ENCODE data around the gene LRP3. TPM values are rescaled to one million over a fixed set of nuclear protein-coding genes. Genes with fewer than 3 reads are reported as not detected.
"Not testable (repeated sequence)": the region's sequence is repeated elsewhere in the genome, so short reads cannot be mapped to it uniquely, and the experiment has no call there.

Gene LRP3
- total and polyA plus RNA-seq, 2 of the 13 experiments (the other 11 are each of a cell fraction or from before 2014, with no cell fraction given): 17.6 to 51.6 TPM

DNA sequence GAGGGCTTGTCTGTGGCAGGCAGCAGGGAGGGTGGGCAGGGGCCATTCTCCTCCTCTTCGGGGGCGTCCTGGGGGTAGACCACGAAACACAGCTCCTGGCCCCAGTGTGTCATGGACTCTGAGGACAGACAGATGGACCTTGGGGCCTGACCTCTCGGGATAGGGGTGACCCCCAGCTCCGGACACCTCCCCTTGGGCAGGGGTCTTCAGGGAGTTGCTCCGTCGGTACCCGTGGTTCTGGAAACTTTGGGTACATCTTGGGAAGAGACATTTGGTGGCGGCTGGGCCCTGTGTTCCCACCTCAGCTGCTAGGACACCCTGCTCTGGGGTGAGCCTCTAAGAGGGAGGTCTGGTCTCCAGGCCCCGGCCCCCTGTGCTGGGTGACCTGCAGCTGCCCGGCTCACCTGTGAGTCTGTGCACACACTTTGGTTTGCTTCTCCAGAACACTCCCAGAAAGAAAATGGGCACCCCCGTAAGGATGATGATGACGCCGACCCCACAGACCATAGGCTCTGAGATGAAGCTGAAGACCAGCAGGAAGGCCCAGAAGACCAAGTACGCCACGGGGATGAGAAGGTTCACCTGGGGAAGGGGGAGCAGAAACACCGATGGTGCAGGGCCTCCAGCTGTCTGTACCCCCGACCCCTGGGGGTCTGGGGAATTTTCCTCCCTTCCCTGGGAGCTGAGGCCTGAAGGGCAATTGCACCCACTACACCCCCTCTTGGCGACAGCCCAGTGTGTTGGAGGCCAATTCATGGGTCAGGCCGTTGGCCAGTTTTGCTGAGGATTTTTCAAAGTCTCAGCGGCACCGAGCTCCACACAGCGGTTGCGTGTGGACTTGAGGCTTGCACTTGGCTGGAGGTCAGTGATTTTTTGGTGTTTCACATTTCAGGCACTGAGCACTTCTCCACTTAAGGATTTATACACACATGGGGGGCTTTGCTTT, 15.0 kb downstream of the LRP3 start:
- no TSS peak for BruUV-seq (replicated peaks)
- no peak overlapping the region for H2AFZ ChIP-seq (ENCODE audit: low read length)
- CTCF ChIA-PET (ENCODE audit: low intra/inter-chr PET ratio, low total read pairs): no interaction called here
- no peak for TF ChIP-seq TGIF2 (CRISPR knock-in tag; IDR thresholded peaks at IDR 0.05)
- TF ChIP-seq KLF11 (CRISPR knock-in tag; IDR thresholded peaks at IDR 0.05): no peak
- no peak for TF ChIP-seq ZNF275 (CRISPR knock-in tag; IDR thresholded peaks at IDR 0.05; ENCODE audit: borderline replicate concordance)
- no peak for TF ChIP-seq NFKBIZ (CRISPR knock-in tag; IDR thresholded peaks at IDR 0.05)
- TF ChIP-seq ZNF891 (CRISPR knock-in tag; IDR thresholded peaks at IDR 0.05): no peak
- H3K36me3 ChIP-seq (replicated peaks in 1 of 2; ENCODE audit: control insufficient read depth in 1 of 2, insufficient read depth in 2 of 2, low read length in 2 of 2): peaks cover 6 to 8% of the 10 kb centered on the region in 2 experiments; a peak in 3 of 5 replicates
- no peak for FAIRE-seq
- no peak overlapping the region for H3K9ac ChIP-seq (ENCODE audit: insufficient read depth, low read depth, low read length)
- H3K4me1 ChIP-seq (ENCODE audit: insufficient read depth, low read length): peaks cover 16% of the 10 kb centered on the region
- POLR2A ChIA-PET: no interaction called here
- no peak for DNase-seq (ENCODE audit: low spot score)
- H3K4me3 ChIP-seq (replicated peaks in 1 of 3; ENCODE audit: insufficient read depth in 1 of 3, low read depth in 2 of 3, low read length in 3 of 3): no peak overlapping the region
- peaks cover 7 to 14% of the 10 kb centered on the region in 2 experiments; a peak in 3 of 5 replicates for H3K27me3 ChIP-seq (ENCODE audit: control insufficient read depth in 1 of 2, insufficient read depth in 2 of 2, low read length in 2 of 2)
- in situ Hi-C loops (cut with HindIII; ENCODE audit: extremely low pct_ligation_motif_present, low pct_unique_long_range_greater_than_20kb) (no loop called here), intact Hi-C loops (cut with micrococcal nuclease; ENCODE audit: unreplicated experiment) (no loop called here)
- no peak for ATAC-seq
- H3K79me2 ChIP-seq (ENCODE audit: insufficient read depth, low read length): no peaks in the 10 kb centered on the region
- H4K20me1 ChIP-seq (ENCODE audit: insufficient read depth, low read length): no peaks in the 10 kb centered on the region
- H3K4me2 ChIP-seq (ENCODE audit: low read depth, low read length): no peak overlapping the region
- no peak overlapping the region for H3K27ac ChIP-seq (ENCODE audit: extremely low read length, insufficient read depth, low read length)
- 75% methylated on average over 15 of the region's 24 CpGs for WGBS (ENCODE audit: low lambda C conversion rate)
- H3K9me3 ChIP-seq (ENCODE audit: low read length): no peaks in the 10 kb centered on the region

- intact Hi-C loops (cut with micrococcal nuclease; ENCODE audit: unreplicated experiment); H3K9me3 ChIP-seq (ENCODE audit: low read length); POLR2A ChIA-PET; ATAC-seq; H3K4me3 ChIP-seq (replicated peaks in 1 of 3; ENCODE audit: insufficient read depth in 1 of 3, low read depth in 2 of 3, low read length in 3 of 3); FAIRE-seq; H2AFZ ChIP-seq (ENCODE audit: low read length); H3K27ac ChIP-seq (ENCODE audit: extremely low read length, insufficient read depth, low read length); H3K79me2 ChIP-seq (ENCODE audit: insufficient read depth, low read length); H3K4me2 ChIP-seq (ENCODE audit: low read depth, low read length); DNase-seq (ENCODE audit: low spot score); CTCF ChIA-PET (ENCODE audit: low intra/inter-chr PET ratio, low total read pairs); H4K20me1 ChIP-seq (ENCODE audit: insufficient read depth, low read length); H3K9ac ChIP-seq (ENCODE audit: insufficient read depth, low read depth, low read length); in situ Hi-C loops (cut with HindIII; ENCODE audit: extremely low pct_ligation_motif_present, low pct_unique_long_range_greater_than_20kb); BruUV-seq (replicated peaks); H3K36me3 ChIP-seq (replicated peaks in 1 of 2; ENCODE audit: control insufficient read depth in 1 of 2, insufficient read depth in 2 of 2, low read length in 2 of 2): not testable (repeated sequence)
- Histone ChIP-seq H3K27me3 (ENCODE audit: control insufficient read depth in 1 of 2, insufficient read depth in 2 of 2, low read length in 2 of 2) (peaks cover 7 to 14% of the 10 kb centered on the region in 2 experiments; a peak in 3 of 5 replicates), H3K4me1 (ENCODE audit: insufficient read depth, low read length) (peaks cover 19% of the 10 kb centered on the region)
- 84% methylated on average over 7 of the region's 7 CpGs for WGBS (ENCODE audit: low lambda C conversion rate)
Measured at GRCh38 chr19:33209850-33210230, 15.7 kb downstream of the LRP3 start.
